Parathyroid adenoma (tissue), 2 donors: ENCODE measurements around the gene COX19.
A peak's percentile ranks its signal among the peaks of the same experiment; 100 is the strongest.

Experiments used
- H2AFZ ChIP-seq: fragments of 300-600 bp; sonication (generic); one replicate; pipeline ENCODE4 v1.7.0; 2017; ENCODE audit warnings: antibody characterized with exemption, mild to moderate bottlenecking
- H3K27ac ChIP-seq: fragments of 300-600 bp; sonication (generic); one replicate; pipeline ENCODE4 v1.7.0; 2017
- H3K27me3 ChIP-seq: fragments of 300-600 bp; sonication (generic); one replicate; pipeline ENCODE4 v1.7.0; 2017; ENCODE audit warnings: low read length; ENCODE audit not compliant: control insufficient read depth, insufficient read depth
- H3K36me3 ChIP-seq: fragments of 300-600 bp; sonication (generic); one replicate; pipeline ENCODE4 v1.7.0; 2017; ENCODE audit warnings: low read length; ENCODE audit not compliant: control insufficient read depth, insufficient read depth
- H3K4me1 ChIP-seq: fragments of 300-600 bp; sonication (generic); one replicate; pipeline ENCODE4 v1.7.0; 2017; ENCODE audit warnings: control low read depth
- H3K4me2 ChIP-seq: fragments of 300-600 bp; sonication (generic); one replicate; pipeline ENCODE4 v1.7.0; 2017; ENCODE audit warnings: low read length
- H3K4me3 ChIP-seq: fragments of 300-600 bp; sonication (generic); one replicate; pipeline ENCODE4 v1.7.0; 2017; ENCODE audit warnings: low read depth, low read length
- H3K79me2 ChIP-seq: fragments of 300-600 bp; sonication (generic); one replicate; pipeline ENCODE4 v1.7.0; 2017; ENCODE audit warnings: control low read depth
- H3K9ac ChIP-seq: fragments of 300-600 bp; sonication (generic); one replicate; pipeline ENCODE4 v1.7.0; 2017; ENCODE audit warnings: mild to moderate bottlenecking
- H3K9me3 ChIP-seq: fragments of 300-600 bp; sonication (generic); one replicate; pipeline ENCODE4 v1.7.0; 2017; ENCODE audit warnings: low read length; ENCODE audit not compliant: control insufficient read depth
- TF ChIP-seq, protein P1 (sequence below): fragments of 300-600 bp; sonication (generic); IDR thresholded peaks from one replicate; pipeline ENCODE4 v1.7.0; 2017; ENCODE audit warnings: antibody characterized with exemption, mild to moderate bottlenecking
- donor health status: primary hyperparathyroidism.

Gene COX19

DNA sequence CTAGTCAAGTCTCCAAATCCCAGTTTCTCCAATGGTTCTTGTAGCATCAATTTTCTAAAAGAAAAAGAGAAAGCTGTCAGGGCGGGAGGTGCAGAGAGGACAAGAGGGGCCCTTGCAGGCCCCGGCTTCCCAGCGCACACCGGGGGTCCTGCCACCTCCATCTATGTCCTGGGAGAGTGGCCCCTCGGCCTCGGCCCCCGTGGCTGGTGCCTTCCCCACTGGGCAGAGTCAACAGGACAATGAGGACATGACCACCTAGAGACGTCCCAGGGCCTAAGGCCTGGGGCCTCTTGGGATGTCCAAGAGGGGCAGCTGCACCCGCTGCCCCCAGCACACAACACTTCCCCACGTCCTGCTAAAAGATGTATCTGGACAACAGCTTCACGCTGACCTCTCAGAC lies 5.9 kb downstream of the COX19 start:
- Histone ChIP-seq H3K79me2 (peaks cover 16% of the 10 kb centered on the region), H3K36me3 (no peaks in the 10 kb centered on the region)
- TF ChIP-seq, protein P1, sequence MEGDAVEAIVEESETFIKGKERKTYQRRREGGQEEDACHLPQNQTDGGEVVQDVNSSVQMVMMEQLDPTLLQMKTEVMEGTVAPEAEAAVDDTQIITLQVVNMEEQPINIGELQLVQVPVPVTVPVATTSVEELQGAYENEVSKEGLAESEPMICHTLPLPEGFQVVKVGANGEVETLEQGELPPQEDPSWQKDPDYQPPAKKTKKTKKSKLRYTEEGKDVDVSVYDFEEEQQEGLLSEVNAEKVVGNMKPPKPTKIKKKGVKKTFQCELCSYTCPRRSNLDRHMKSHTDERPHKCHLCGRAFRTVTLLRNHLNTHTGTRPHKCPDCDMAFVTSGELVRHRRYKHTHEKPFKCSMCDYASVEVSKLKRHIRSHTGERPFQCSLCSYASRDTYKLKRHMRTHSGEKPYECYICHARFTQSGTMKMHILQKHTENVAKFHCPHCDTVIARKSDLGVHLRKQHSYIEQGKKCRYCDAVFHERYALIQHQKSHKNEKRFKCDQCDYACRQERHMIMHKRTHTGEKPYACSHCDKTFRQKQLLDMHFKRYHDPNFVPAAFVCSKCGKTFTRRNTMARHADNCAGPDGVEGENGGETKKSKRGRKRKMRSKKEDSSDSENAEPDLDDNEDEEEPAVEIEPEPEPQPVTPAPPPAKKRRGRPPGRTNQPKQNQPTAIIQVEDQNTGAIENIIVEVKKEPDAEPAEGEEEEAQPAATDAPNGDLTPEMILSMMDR: no peak

DNA sequence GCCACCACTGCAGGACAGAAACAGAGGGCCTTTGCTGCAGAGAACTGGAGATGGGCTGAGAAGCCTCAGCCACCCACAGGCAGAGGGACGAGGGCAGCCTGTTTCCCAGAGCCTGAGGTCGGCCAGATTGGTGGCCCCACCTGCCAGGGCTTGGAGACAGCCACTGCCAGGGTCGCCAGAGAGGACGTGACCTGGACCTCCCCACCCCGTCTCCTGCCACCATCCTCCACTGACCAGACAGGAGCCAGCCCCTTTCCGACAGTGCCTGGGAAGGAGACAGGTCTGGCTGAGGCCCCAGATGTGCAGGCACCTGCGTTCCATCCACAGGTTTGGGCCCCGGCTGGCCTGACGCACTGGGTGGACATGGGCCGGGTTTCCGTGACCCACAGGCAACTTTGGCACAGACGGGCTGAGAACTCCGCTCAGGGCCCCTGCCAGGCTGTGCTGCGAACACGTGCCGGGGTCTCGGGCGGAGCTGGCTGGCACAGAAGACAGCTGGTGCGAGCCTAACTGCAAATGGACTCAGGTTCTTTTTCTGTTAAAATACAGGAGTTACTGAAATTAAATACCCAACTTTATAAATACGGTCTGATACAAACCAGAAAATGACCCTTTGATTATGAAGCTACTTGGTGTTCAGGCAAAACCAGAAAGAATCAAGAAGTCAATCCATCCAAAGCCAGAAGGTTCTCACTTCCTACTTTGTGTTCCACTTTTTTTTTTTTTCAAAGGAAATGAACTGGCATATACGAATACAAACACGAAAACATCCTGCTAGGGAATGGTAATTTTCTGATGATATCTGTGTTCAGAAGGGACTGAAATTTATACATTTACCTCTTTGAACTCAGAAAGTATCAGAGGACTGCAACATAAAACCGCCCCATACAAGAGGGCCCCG lies 6.9 kb downstream of the COX19 start:
- TF ChIP-seq, protein P1: no peak
- no peaks in the 10 kb centered on the region for H3K36me3 ChIP-seq
- H3K79me2 ChIP-seq: peaks cover 20% of the 10 kb centered on the region
- no peak overlapping the region for H3K4me3 ChIP-seq
- no peaks in the 10 kb centered on the region for H3K27me3 ChIP-seq
- no peak overlapping the region for H3K4me2 ChIP-seq
- no peaks in the 10 kb centered on the region for H3K9me3 ChIP-seq
- H2AFZ ChIP-seq: no peak overlapping the region
- H3K27ac ChIP-seq: no peak overlapping the region
- no peak overlapping the region for H3K9ac ChIP-seq
- peaks cover 38% of the 10 kb centered on the region for H3K4me1 ChIP-seq

More for the DNA sequence above, 5.9 kb downstream of the COX19 start:
- peaks cover 40% of the 10 kb centered on the region for H3K4me1 ChIP-seq
- H3K4me3 ChIP-seq: no peak overlapping the region
- no peaks in the 10 kb centered on the region for H3K27me3 ChIP-seq
- H3K4me2 ChIP-seq: no peak overlapping the region
- no peak overlapping the region for H3K9ac ChIP-seq
- H3K27ac ChIP-seq: peak overlapping the region; percentile 99
- H2AFZ ChIP-seq: no peak overlapping the region
- no peaks in the 10 kb centered on the region for H3K9me3 ChIP-seq

DNA sequence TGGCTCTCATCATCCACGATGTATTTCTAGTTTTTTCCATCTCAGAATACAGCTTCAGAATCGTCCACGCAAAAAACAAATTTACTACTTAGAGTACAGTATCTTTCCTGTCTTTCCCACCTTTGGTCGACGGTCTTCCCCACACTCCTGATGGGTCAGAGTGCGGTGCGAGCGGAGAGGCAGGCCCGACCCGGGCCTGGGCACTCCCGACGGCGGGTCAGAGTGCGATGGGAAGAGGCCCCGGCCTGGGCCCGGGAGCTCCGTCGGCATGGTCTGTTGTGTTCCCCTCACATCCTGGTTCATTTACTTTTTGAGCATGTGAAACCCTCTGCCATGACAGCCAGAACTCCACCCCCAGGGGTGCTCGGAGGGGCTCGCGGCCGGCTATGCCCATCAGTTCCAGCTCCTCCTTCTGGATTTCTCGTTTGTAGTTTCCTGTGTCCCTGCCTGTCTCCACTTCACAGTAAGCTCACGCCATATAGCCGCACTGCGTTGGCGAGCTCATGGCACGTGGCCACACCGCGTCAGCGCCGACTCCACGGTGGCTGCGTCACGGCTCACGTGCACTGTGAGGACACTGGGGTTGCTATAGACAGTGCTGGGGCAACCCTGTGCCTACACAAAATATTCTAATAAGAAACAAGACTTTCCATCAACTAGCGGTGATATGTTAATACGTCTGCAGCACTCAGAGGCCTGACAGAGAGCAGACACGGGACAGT lies 7.8 kb downstream of the COX19 start:
- H3K4me1 ChIP-seq: peaks cover 31% of the 10 kb centered on the region
- no peak overlapping the region for H3K4me2 ChIP-seq
- no peak overlapping the region for H3K27ac ChIP-seq
- H2AFZ ChIP-seq: no peak overlapping the region
- H3K9ac ChIP-seq: no peak overlapping the region
- peaks cover 26% of the 10 kb centered on the region for H3K79me2 ChIP-seq
- no peak overlapping the region for H3K4me3 ChIP-seq
- no peaks in the 10 kb centered on the region for H3K36me3 ChIP-seq
- H3K9me3 ChIP-seq: no peaks in the 10 kb centered on the region
- TF ChIP-seq, protein P1: no peak
- H3K27me3 ChIP-seq: no peaks in the 10 kb centered on the region

- TF ChIP-seq, protein P1: no peak
- H3K4me3 ChIP-seq: no peak overlapping the region
- no peak overlapping the region for H2AFZ ChIP-seq
- H3K79me2 ChIP-seq: peaks cover 36% of the 10 kb centered on the region
- no peak overlapping the region for H3K9ac ChIP-seq
- H3K4me2 ChIP-seq: no peak overlapping the region
- H3K27ac ChIP-seq: no peak overlapping the region
- peaks cover 27% of the 10 kb centered on the region for H3K4me1 ChIP-seq
- H3K36me3 ChIP-seq: no peaks in the 10 kb centered on the region
- H3K27me3 ChIP-seq: no peaks in the 10 kb centered on the region
- H3K9me3 ChIP-seq: no peaks in the 10 kb centered on the region
Measured at GRCh38 chr7:966291-967069, 8.9 kb downstream of the COX19 start.
